ENCODE results near the gene PAX2. TPM values are rescaled to one million over a fixed set of nuclear protein-coding genes. Genes with fewer than 3 reads are reported as not detected.

Gene PAX2
- total RNA-seq, 4 donors from 2014 or later = not detected

DNA sequence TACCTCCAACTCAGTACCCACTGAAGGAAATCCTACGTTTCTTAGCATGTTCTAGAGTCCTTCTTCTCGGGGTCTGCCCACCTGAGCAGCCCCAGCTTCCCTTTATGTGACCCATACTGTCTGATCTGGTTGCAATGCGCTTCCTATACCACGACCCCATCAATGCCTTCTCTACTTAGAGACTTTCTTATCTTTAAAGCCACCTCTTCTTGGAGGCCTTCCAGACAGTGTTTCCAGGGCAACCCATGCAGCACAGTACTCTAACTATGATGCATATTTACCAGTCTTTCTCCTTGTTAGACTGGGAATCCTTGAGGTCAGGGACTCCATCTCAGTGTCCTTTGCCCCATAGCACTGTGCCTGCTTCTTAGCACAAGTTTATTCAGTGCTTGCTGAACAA lies 112.9 kb downstream of the PAX2 start:
- no peak for DNase-seq
- Histone ChIP-seq H3K4me1 (no peaks in the 10 kb centered on the region), H3K27me3 (no peaks in the 10 kb centered on the region), H3K36me3 (no peaks in the 10 kb centered on the region), H3K27ac (no peak overlapping the region), H3K4me3 (replicated peaks in 1 of 3) (no peak overlapping the region), H3K9me3 (no peaks in the 10 kb centered on the region)
- TF ChIP-seq CTCF (IDR thresholded peaks at IDR 0.05) = no peak
- TF ChIP-seq POLR2A (IDR thresholded peaks at IDR 0.05) = no peak
- intact Hi-C loops (cut with DNase I) = no loop called here
- WGBS, 2 donors = 65 to 67% methylated on average over 4 of the region's 4 CpGs

DNA sequence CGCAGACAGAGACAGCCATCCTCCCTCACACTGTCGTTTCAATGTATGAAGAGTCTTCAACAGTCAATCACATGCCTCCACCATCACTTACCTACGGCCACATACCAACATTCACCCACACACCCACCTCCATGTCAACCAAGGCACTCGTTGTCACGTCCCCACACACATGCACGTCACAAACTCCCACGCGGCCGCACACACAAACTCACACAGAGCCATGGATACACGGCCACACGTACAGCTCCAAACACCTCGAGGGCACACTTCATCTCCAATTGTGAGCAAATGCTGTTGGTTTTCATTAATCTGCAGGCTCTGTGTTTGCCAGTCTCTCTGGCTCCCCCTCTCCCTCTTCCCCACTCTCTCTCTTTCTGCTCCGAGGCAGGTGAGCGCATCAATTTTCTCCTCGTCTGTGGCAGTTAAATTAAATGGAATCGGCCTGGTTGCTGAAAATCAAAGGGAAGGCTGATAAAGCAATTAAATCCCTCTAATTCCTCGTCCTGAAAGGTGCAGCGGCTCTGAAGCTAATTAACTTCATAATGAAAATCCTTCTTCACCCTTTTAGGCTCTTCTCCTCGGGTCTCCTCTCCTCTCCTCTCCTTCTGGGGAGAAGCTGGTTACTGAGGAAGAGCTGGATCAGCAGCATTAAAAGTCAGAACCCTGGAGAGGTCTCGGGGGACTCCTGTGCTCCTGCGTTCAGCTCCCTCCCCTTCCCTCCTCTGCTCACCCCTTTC lies 113.5 kb downstream of the PAX2 start:
- no peaks in the 10 kb centered on the region for H3K4me1 ChIP-seq
- no peaks in the 10 kb centered on the region for H3K36me3 ChIP-seq
- TF ChIP-seq CTCF (IDR thresholded peaks at IDR 0.05) = no peak
- no peak for TF ChIP-seq POLR2A (IDR thresholded peaks at IDR 0.05)
- no peaks in the 10 kb centered on the region for H3K9me3 ChIP-seq
- no peaks in the 10 kb centered on the region for H3K27me3 ChIP-seq
- WGBS, 2 donors = 57 to 58% methylated on average over 21 of the region's 21 CpGs
- no peak overlapping the region for H3K27ac ChIP-seq
- no peak overlapping the region for H3K4me3 ChIP-seq (replicated peaks in 1 of 3)
- intact Hi-C loops (cut with DNase I) = no loop called here
- DNase-seq = no peak

GRCh38 chr10:100859484-100859763 lies 114.0 kb downstream of the PAX2 start:
- Histone ChIP-seq H3K4me3 (replicated peaks in 1 of 3) (no peak overlapping the region), H3K36me3 (no peaks in the 10 kb centered on the region), H3K27ac (no peak overlapping the region), H3K27me3 (no peaks in the 10 kb centered on the region), H3K9me3 (no peaks in the 10 kb centered on the region), H3K4me1 (no peaks in the 10 kb centered on the region)
- TF ChIP-seq POLR2A (IDR thresholded peaks at IDR 0.05) (no peak), CTCF (IDR thresholded peaks at IDR 0.05) (no peak)
- DNase-seq = no peak
- WGBS, 2 donors = 72 to 75% methylated on average over 6 of the region's 6 CpGs
- intact Hi-C loops (cut with DNase I) = no loop called here

DNA sequence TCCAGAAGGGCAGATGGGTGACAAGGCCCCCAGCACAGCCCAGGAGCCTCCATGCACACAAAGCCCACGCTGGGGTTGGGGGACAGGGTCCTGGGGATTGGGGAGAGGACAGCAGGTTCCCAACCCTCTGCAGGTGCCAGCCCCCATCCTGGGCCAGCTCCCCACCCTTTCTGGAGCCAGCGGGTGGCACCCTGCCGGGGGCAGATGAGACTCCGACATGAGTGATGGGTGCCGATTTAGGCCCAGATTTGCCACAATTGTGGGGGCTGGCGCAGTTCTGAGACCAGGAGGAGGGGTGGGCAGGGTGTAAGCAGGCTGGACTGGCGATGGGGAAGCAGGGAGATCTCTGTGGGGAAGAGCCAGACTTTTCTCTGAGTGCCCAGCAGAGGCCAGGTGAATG lies 118.1 kb downstream of the PAX2 start:
- no peaks in the 10 kb centered on the region for H3K36me3 ChIP-seq
- DNase-seq = no peak
- intact Hi-C loops (cut with DNase I) = no loop called here

More for the DNA sequence above, 118.1 kb downstream of the PAX2 start:
- TF ChIP-seq CTCF (IDR thresholded peaks at IDR 0.05) = no peak
- TF ChIP-seq POLR2A (IDR thresholded peaks at IDR 0.05) = no peak
- no peak overlapping the region for H3K27ac ChIP-seq
- 84 to 89% methylated on average over 7 of the region's 7 CpGs for WGBS, 2 donors
- H3K9me3 ChIP-seq = no peaks in the 10 kb centered on the region
- no peak overlapping the region for H3K4me3 ChIP-seq (replicated peaks in 1 of 3)
- H3K27me3 ChIP-seq = peaks cover 4% of the 10 kb centered on the region
- H3K4me1 ChIP-seq = no peaks in the 10 kb centered on the region
